Breast epithelium (tissue), 3 donors: ENCODE results near the gene VENTX.

ENCODE experiments used
- CTCF ChIP-seq, 3 donors: fragments of 450-650 bp; IDR thresholded peaks; one replicate each; pipeline ENCODE4 v1.5.1; 2016 to 2017; ENCODE audit warnings: antibody characterized with exemption in 3 of 3, mild to moderate bottlenecking in 3 of 3, moderate library complexity in 3 of 3
- POLR2A ChIP-seq: fragments of 450-650 bp; IDR thresholded peaks from one replicate; pipeline ENCODE4 v1.6.1; 2016; ENCODE audit warnings: antibody characterized with exemption, mild to moderate bottlenecking, moderate library complexity

- TF ChIP-seq CTCF (IDR thresholded peaks at IDR 0.05), result no peak
- TF ChIP-seq POLR2A, result no peak
Measured at GRCh38 chr10:133204226-133205015, 33.2 kb upstream of the VENTX start.
